CD4-positive, alpha-beta T cell treated with Interferon gamma for 1 hour (primary cell): ENCODE results near the gene POMGNT2.

Source experiments
- DNase-seq: peaks from one replicate; pipeline ENCODE4 v3.0.0-alpha.2; 2020

Gene POMGNT2

GRCh38 chr3:43102773-43103480 lies 3.0 kb downstream of the POMGNT2 start:
- DNase-seq: no peak

GRCh38 chr3:43098761-43099160 lies 7.1 kb downstream of the POMGNT2 start:
- DNase-seq: no peak

- no peak for DNase-seq
These were observed 8.3 kb downstream of the POMGNT2 start for GRCh38 chr3:43097400-43098080.

- no peak for DNase-seq
These were observed 9.1 kb downstream of the POMGNT2 start for GRCh38 chr3:43096761-43097160.

GRCh38 chr3:43095370-43095769 lies 10.5 kb downstream of the POMGNT2 start:
- no peak for DNase-seq

- DNase-seq: no peak
These were observed 11.0 kb downstream of the POMGNT2 start for GRCh38 chr3:43094851-43095250.

- no peak for DNase-seq
These were observed 11.5 kb downstream of the POMGNT2 start for GRCh38 chr3:43094381-43094780.

- DNase-seq: no peak
These were observed 11.9 kb downstream of the POMGNT2 start for GRCh38 chr3:43093974-43094373.

- no peak for DNase-seq
These were observed 12.9 kb downstream of the POMGNT2 start for GRCh38 chr3:43093006-43093405.

GRCh38 chr3:43091481-43091880 lies 14.4 kb downstream of the POMGNT2 start:
- DNase-seq: no peak

- no peak for DNase-seq
These were observed 15.6 kb downstream of the POMGNT2 start for GRCh38 chr3:43090238-43090637.

- no peak for DNase-seq
These were observed 16.8 kb downstream of the POMGNT2 start for GRCh38 chr3:43089081-43089480.

- no peak for DNase-seq
These were observed 18.6 kb downstream of the POMGNT2 start for GRCh38 chr3:43087249-43087776.

GRCh38 chr3:43086460-43087165 lies 19.3 kb downstream of the POMGNT2 start:
- DNase-seq: no peak

- DNase-seq: no peak
These were observed 23.4 kb downstream of the POMGNT2 start for GRCh38 chr3:43082457-43082856.

- DNase-seq: no peak
These were observed 24.1 kb downstream of the POMGNT2 start for GRCh38 chr3:43081796-43082195.

- DNase-seq: no peak
These were observed 24.9 kb downstream of the POMGNT2 start for GRCh38 chr3:43080726-43081568.

GRCh38 chr3:43079536-43080332 lies 26.1 kb downstream of the POMGNT2 start:
- no peak for DNase-seq

GRCh38 chr3:43077707-43078106 lies 28.2 kb downstream of the POMGNT2 start:
- DNase-seq: no peak

- DNase-seq: no peak
These were observed 28.6 kb downstream of the POMGNT2 start for GRCh38 chr3:43077261-43077660.

GRCh38 chr3:43076857-43077256 lies 29.0 kb downstream of the POMGNT2 start:
- DNase-seq: no peak
